Psoas muscle (tissue), 8 donors: ENCODE results near the gene CBY3. TPM values are rescaled to one million over a fixed set of nuclear protein-coding genes. Genes with fewer than 3 reads are reported as not detected.
A peak's percentile ranks its signal among the peaks of the same experiment; 100 is the strongest.
"Not testable (repeated sequence)": the region's sequence is repeated elsewhere in the genome, so short reads cannot be mapped to it uniquely, and the experiment has no call there.

Source experiments
- ATAC-seq, 4 donors: fragments of 200-7000 bp; cut with Tn5 transposase; one replicate each; pipeline ENCODE4 v1.9.1; 2020; ENCODE audit warnings: moderate library complexity in 3 of 4, mild to moderate bottlenecking in 2 of 4
- DNase-seq, 2 donors: peaks; one replicate each; pipeline ENCODE4 v3.0.0-alpha.2; 2020
- H3K27ac ChIP-seq: fragments of 200-600 bp; one replicate; pipeline ENCODE4 v1.8.0; 2022
- H3K27me3 ChIP-seq, 3 donors: fragments of 200-600 bp in 1 of 3; one replicate each; pipeline versions ENCODE4 v1.6.1 to v1.8.0; 2013 to 2022; ENCODE audit warnings: low read length in 2 of 3, mild to moderate bottlenecking in 2 of 3, moderate library complexity in 1 of 3; ENCODE audit not compliant: insufficient read depth in 3 of 3
- H3K36me3 ChIP-seq, 2 donors: fragments of 200-600 bp in 1 of 2; one replicate each; pipeline versions ENCODE4 v1.6.1 to v1.8.0; 2013 to 2022; ENCODE audit warnings: low read depth in 1 of 2, mild to moderate bottlenecking in 1 of 2, moderate library complexity in 1 of 2; ENCODE audit not compliant: insufficient read depth in 1 of 2
- H3K4me1 ChIP-seq: fragments of 200-600 bp; one replicate; pipeline ENCODE4 v1.8.0; 2022
- H3K4me3 ChIP-seq: fragments of 200-600 bp; one replicate; pipeline ENCODE4 v1.8.0; 2022; ENCODE audit warnings: mild to moderate bottlenecking
- H3K9me3 ChIP-seq: fragments of 200-600 bp; one replicate; pipeline ENCODE4 v1.8.0; 2022
- CTCF ChIP-seq: fragments of 200-600 bp; IDR thresholded peaks from one replicate; pipeline ENCODE4 v1.8.0; 2022; ENCODE audit warnings: antibody characterized with exemption
- WGBS, 3 donors: extraction: QIAGEN DNeasy Blood & Tissue Kit; methylation state at CpG; one replicate each; pipeline versions ENCODE4 v1.1.6 to v1.1.7; 2013; 5-methylcytosine and 5-hydroxymethylcytosine counted together
- intact Hi-C, 2 donors: fragments of 100-400 bp; cut with DNase I; formaldehyde crosslinking; loops; one replicate each; pipeline versions ENCODE4 v1.11.0 to v1.14.2; 2022
- polyA plus RNA-seq, 3 donors: library from polyadenylated mRNA; stranded (reverse); fragments of 200-250 nt; gene quantifications; one replicate each; pipeline ENCODE4 v1.2.3, GENCODE V29; 2013
- total RNA-seq, 4 donors: library from RNA; stranded (reverse); fragmentation: NEBNext Ultra II Directional in 2 of 4; extraction: Animal tissue kit (Norgen Biotek cat#: 25700) in 2 of 4; gene quantifications; one replicate each; pipeline versions ENCODE4 v1.2.1 to v1.2.4, GENCODE V29; 2021 to 2023
- donor health status: healthy with polysubstance abuse.
- donor health status: DM: no; HTN: no; CAD: no; lungs with moderate emphysema.
- donor health status: Bipolar disorder and iron deficiency.
- donor health status: healthy.
- donor health status: DM: yes; HTN: yes; CAD: no.
- donor health status: DM: no; HTN: no; CAD: no.
- donor health status: DM: no; HTN: no; CAD: no.
- donor health status: DM: yes; HTN: yes; CAD: no.

The CBY3 gene
- total and polyA plus RNA-seq, 7 donors: 0.16 TPM; not detected in 6

- WGBS, 3 donors: 96 to 100% (median 99%) methylated on average over 2 of the region's 2 CpGs
- no peak for ATAC-seq
- H3K27ac ChIP-seq: peak overlapping the region; percentile 100
- DNase-seq: no peak
- no peak for TF ChIP-seq CTCF
- H3K36me3 ChIP-seq: no peaks in the 10 kb centered on the region
- peak overlapping the region; percentile 100 for H3K4me3 ChIP-seq
- intact Hi-C loops: loop anchor here in 1 of 2 donors (5.0 kb wide), 2 partner anchors 35 to 75 kb away; partner anchors contain the start of genes HNRNPH1 and MAML1
- peaks cover 16% of the 10 kb centered on the region for H3K4me1 ChIP-seq
- H3K27me3 ChIP-seq: no peaks in the 10 kb centered on the region
- no peaks in the 10 kb centered on the region for H3K9me3 ChIP-seq
Observed at GRCh38 chr5:179697108-179697507, 16.3 kb upstream of the CBY3 start.

DNA sequence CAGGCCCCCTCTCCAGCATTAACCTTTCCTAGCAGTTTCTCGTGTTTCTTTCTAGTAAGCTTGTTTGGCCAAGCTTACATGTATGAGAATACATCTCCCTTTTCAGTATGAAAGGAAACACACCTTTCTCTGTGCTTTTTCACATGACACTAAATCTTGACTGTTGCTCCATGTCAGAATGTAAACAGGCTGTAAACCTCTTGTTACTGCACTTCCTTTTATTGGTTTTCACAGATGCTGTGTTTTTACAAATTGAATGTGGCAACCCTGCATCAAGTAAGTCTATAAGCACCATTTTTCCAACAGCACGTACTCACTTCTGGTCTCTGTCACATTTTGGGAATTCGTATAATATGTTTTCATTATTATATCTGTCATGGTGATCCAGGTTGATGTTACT is 15.8 kb upstream of the CBY3 start:
- Histone ChIP-seq H3K4me1 (peaks cover 16% of the 10 kb centered on the region), H3K9me3 (no peaks in the 10 kb centered on the region), H3K27me3 (no peaks in the 10 kb centered on the region), H3K4me3 (no peak overlapping the region), H3K36me3 (no peaks in the 10 kb centered on the region), H3K27ac (peak overlapping the region; percentile 100)
- ATAC-seq (no peak), DNase-seq (no peak)
- WGBS, 3 donors: 66 to 76% (median 73%) methylated on average over 3 of the region's 3 CpGs
- intact Hi-C loops: loop anchor here in 1 of 2 donors (5.0 kb wide), 2 partner anchors 36 to 74 kb away; partner anchors contain the start of genes HNRNPH1 and MAML1
- TF ChIP-seq CTCF: no peak

DNA sequence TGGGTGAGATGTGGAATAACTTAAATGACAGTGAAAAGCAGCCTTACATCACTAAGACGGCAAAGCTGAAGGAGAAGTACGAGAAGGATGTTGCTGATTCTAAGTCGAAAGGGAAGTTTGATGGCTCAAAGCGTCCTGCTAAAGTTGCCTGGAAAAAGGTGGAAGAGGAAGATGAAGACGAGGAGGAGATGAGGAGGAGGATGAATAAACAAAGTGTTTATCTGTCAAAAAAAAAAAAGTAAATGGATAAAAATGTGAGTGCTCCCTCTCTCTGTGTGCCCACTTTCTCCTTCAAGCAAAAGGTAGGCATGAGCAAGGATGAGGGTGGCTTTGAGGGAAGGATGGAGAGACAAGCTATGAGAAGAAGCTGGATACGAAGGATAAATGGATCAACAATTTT is 13.7 kb upstream of the CBY3 start:
- Histone ChIP-seq H3K27me3 (no peaks in the 10 kb centered on the region), H3K27ac (no peak overlapping the region), H3K9me3 (no peaks in the 10 kb centered on the region), H3K4me1 (peaks cover 5% of the 10 kb centered on the region), H3K36me3 (no peaks in the 10 kb centered on the region), H3K4me3 (no peak overlapping the region)
- WGBS, 3 donors: 91 to 93% (median 92%) methylated on average over 6 of the region's 6 CpGs
- intact Hi-C loops: no loop called here
- ATAC-seq (no peak), DNase-seq (no peak)
- no peak for TF ChIP-seq CTCF

GRCh38 chr5:179689212-179689611 is 8.4 kb upstream of the CBY3 start:
- DNase-seq, H3K4me1 ChIP-seq, H3K9me3 ChIP-seq, intact Hi-C loops, H3K36me3 ChIP-seq, H3K27ac ChIP-seq, ATAC-seq, H3K4me3 ChIP-seq, H3K27me3 ChIP-seq: not testable (repeated sequence)
- 80 to 88% (median 83%) methylated on average over 9 of the region's 9 CpGs for WGBS, 3 donors

GRCh38 chr5:179680014-179680779 is 637 bp downstream of the CBY3 start:
- 90 to 94% (median 91%) methylated on average over 9 of the region's 9 CpGs for WGBS, 3 donors
- intact Hi-C loops: no loop called here
- Histone ChIP-seq H3K36me3 (no peaks in the 10 kb centered on the region), H3K4me1 (peaks cover 8% of the 10 kb centered on the region), H3K27ac (no peak overlapping the region), H3K4me3 (no peak overlapping the region), H3K27me3 (no peaks in the 10 kb centered on the region), H3K9me3 (no peaks in the 10 kb centered on the region)
- DNase-seq (no peak), ATAC-seq (no peak)
- no peak for TF ChIP-seq CTCF
